HepG2 (cell line): ENCODE data around the gene NDUFAF3. TPM values are rescaled to one million over a fixed set of nuclear protein-coding genes. Genes with fewer than 3 reads are reported as not detected.

Source experiments
- ATAC-seq: fragments of 200-7000 bp; cut with Tn5 transposase; 3 replicates; pipeline ENCODE4 v1.9.1; 2020; ENCODE audit warnings: mild to moderate bottlenecking, moderate library complexity
- BruUV-seq: library from RNA; stranded (reverse); fragments of 400-500 nt; replicated peaks from 2 replicates; lab custom pipeline; 2021; lab: Mats Ljungman, UMichigan
- CTCF ChIA-PET: fragments of 300-600 bp; formaldehyde crosslinking; extraction: SDS; loops from one replicate; lab custom pipeline; 2021; ENCODE audit warnings: low total read pairs, inconsistent platforms, low intra/inter-chr PET ratio; lab: Yijun Ruan, JAX
- POLR2A ChIA-PET: fragments of 350-600 bp; sonication (Branson Sonifier 250); formaldehyde crosslinking; loops from one replicate; lab custom pipeline; 2020; ENCODE audit warnings: antibody characterized with exemption, inconsistent platforms; lab: Yijun Ruan, JAX
- DNase-seq: peaks from one replicate; pipeline ENCODE4 v3.0.0-alpha.2; 2015; ENCODE audit warnings: low spot score
- FAIRE-seq: peaks from 3 replicates; lab custom pipeline; 2011; peaks lifted over from hg19 to GRCh38; lab: Jason Lieb, UNC
- H2AFZ ChIP-seq: one replicate; pipeline ENCODE4 v1.6.1; 2011; ENCODE audit warnings: low read length, inconsistent platforms
- H3K27ac ChIP-seq: fragments of 300-600 bp; 3 replicates; pipeline ENCODE4 v1.8.0; 2011; ENCODE audit warnings: mixed run types, mild to moderate bottlenecking, mixed read lengths, low read length, inconsistent platforms; ENCODE audit not compliant: insufficient read depth; ENCODE audit errors: extremely low read length
- H3K27me3 ChIP-seq, 2 experiments: fragments of 200-600 bp in 1 of 2; 2 replicates in 1 of 2; 3 replicates in 1 of 2; pipeline versions ENCODE4 v1.6.0 to v1.8.0; 2011; ENCODE audit warnings: low read length in 2 of 2, mild to moderate bottlenecking in 2 of 2, moderate library complexity in 2 of 2, inconsistent platforms in 1 of 2; ENCODE audit not compliant: insufficient read depth in 2 of 2, control insufficient read depth in 1 of 2
- H3K36me3 ChIP-seq, 2 experiments: fragments of 200-600 bp in 1 of 2; replicated peaks in 1 of 2; 2 replicates in 1 of 2; 3 replicates in 1 of 2; pipeline versions ENCODE4 v1.5.1 to v1.8.0; 2011; ENCODE audit warnings: low read length in 2 of 2, inconsistent platforms in 1 of 2; ENCODE audit not compliant: insufficient read depth in 2 of 2, control insufficient read depth in 1 of 2
- H3K4me1 ChIP-seq: 2 replicates; pipeline ENCODE4 v1.5.1; 2012; ENCODE audit warnings: low read length, inconsistent platforms; ENCODE audit not compliant: insufficient read depth
- H3K4me2 ChIP-seq: 2 replicates; pipeline ENCODE4 v1.6.0; 2011; ENCODE audit warnings: low read depth, low read length, inconsistent platforms
- H3K4me3 ChIP-seq, 3 experiments: fragments of 200-600 bp in 1 of 3; sonication (generic), shearing (Covaris generic) in 1 of 3; replicated peaks in 1 of 3; 2 replicates each; pipeline ENCODE4 v1.5.1; 2011 to 2016; ENCODE audit warnings: low read length in 3 of 3, inconsistent platforms in 2 of 3, low read depth in 2 of 3, mild to moderate bottlenecking in 2 of 3, control low read depth in 1 of 3, mixed read lengths in 1 of 3; ENCODE audit not compliant: insufficient read depth in 1 of 3
- H3K79me2 ChIP-seq: one replicate; pipeline ENCODE4 v1.6.1; 2011; ENCODE audit warnings: low read length, inconsistent platforms; ENCODE audit not compliant: insufficient read depth
- H3K9ac ChIP-seq: 2 replicates; pipeline ENCODE4 v1.6.0; 2011; ENCODE audit warnings: mild to moderate bottlenecking, low read depth, low read length, inconsistent platforms; ENCODE audit not compliant: insufficient read depth
- H3K9me3 ChIP-seq: 2 replicates; pipeline ENCODE4 v1.5.1; 2012; ENCODE audit warnings: mild to moderate bottlenecking, low read length
- H4K20me1 ChIP-seq: 2 replicates; pipeline ENCODE4 v1.6.0; 2011; ENCODE audit warnings: inconsistent platforms, mild to moderate bottlenecking, low read length, moderate library complexity; ENCODE audit not compliant: insufficient read depth
- ARNT ChIP-seq: fragments of 450-650 bp; IDR thresholded peaks from 2 replicates; pipeline ENCODE4 v1.6.1; 2017
- MAFK ChIP-seq, 2 experiments: IDR thresholded peaks in 1 of 2; conservative IDR thresholded peaks in 1 of 2; 2 replicates each; pipeline ENCODE4 v1.6.1; 2011; ENCODE audit warnings: improper control_type of control experiment in 2 of 2, low read length in 2 of 2
- PAF1 ChIP-seq: IDR thresholded peaks from 2 replicates; pipeline ENCODE4 v1.6.1; 2016; ENCODE audit warnings: missing genetic modification reagents, missing compliant biosample characterization
- SMYD3 ChIP-seq: sonication (generic); formaldehyde crosslinking; IDR thresholded peaks from 2 replicates; pipeline ENCODE4 v1.8.1; 2023; ENCODE audit warnings: mild to moderate bottlenecking, missing genetic modification reagents
- ZFYVE20 ChIP-seq: sonication (generic); formaldehyde crosslinking; IDR thresholded peaks from 2 replicates; pipeline ENCODE4 v1.8.0; 2023; ENCODE audit warnings: low read depth, mild to moderate bottlenecking, moderate library complexity, missing genetic modification reagents, borderline replicate concordance
- ZNF3 ChIP-seq: IDR thresholded peaks from 2 replicates; pipeline ENCODE4 v1.7.0; 2017; ENCODE audit warnings: inconsistent platforms
- ZNF569 ChIP-seq: sonication (generic); formaldehyde crosslinking; IDR thresholded peaks from 2 replicates; pipeline ENCODE4 v1.5.0; 2020; ENCODE audit warnings: mild to moderate bottlenecking, missing genetic modification reagents, moderate library complexity, borderline replicate concordance
- ZSCAN30 ChIP-seq: sonication (generic); formaldehyde crosslinking; IDR thresholded peaks from 2 replicates; pipeline ENCODE4 v1.5.0; 2020; ENCODE audit warnings: mild to moderate bottlenecking, missing genetic modification reagents
- WGBS: methylation state at CpG from one replicate; pipeline ENCODE4 v1.1.6; 2017; ENCODE audit warnings: low lambda C conversion rate; 5-methylcytosine and 5-hydroxymethylcytosine counted together
- in situ Hi-C: cut with HindIII; loops from 2 replicates; pipeline ENCODE4 v1.10.0; 2017; ENCODE audit warnings: low pct_unique_long_range_greater_than_20kb; ENCODE audit not compliant: extremely low pct_ligation_motif_present
- intact Hi-C: fragments of 100-400 bp; cut with micrococcal nuclease; formaldehyde crosslinking; loops from one replicate; pipeline ENCODE4 v1.10.0; 2022; ENCODE audit not compliant: unreplicated experiment
- polyA plus RNA-seq, 8 experiments: library from polyadenylated mRNA; depleted of rRNA in 3 of 8; stranded (reverse) in 7 of 8; unstranded in 1 of 8; fragments of >200 nt; fragmentation: Illumina TruSeq in 4 of 8; extraction: Trizol in 4 of 8; gene quantifications; 2 replicates each; pipeline versions ENCODE4 v1.2.1 to v1.2.3, GENCODE V29; 2011 to 2016; ENCODE audit warnings: low read depth in 4 of 8, missing spikeins in 1 of 8, mixed read lengths in 1 of 8; ENCODE audit not compliant: insufficient read depth in 1 of 8
- total RNA-seq, 5 experiments: library from RNA; depleted of rRNA; stranded (reverse); fragments of >200 nt; fragmentation: Illumina TruSeq; extraction: Trizol; gene quantifications; 2 replicates each; pipeline ENCODE4 v1.2.3, GENCODE V29; 2016; ENCODE audit warnings: low read depth in 1 of 5
- TF ChIP-seq, protein P1 (sequence below): sonication (generic); formaldehyde crosslinking; IDR thresholded peaks from 2 replicates; pipeline ENCODE4 v1.4.0; 2020; ENCODE audit warnings: mild to moderate bottlenecking, missing genetic modification reagents

The NDUFAF3 gene
- total and polyA plus RNA-seq, 2 of the 13 experiments (the other 11 are each of a cell fraction or from before 2014, with no cell fraction given), result 39.0 to 50.0 TPM

GRCh38 chr3:49009396-49009795 lies 12.5 kb upstream of the NDUFAF3 start (continued):
- TF ChIP-seq, protein P1, sequence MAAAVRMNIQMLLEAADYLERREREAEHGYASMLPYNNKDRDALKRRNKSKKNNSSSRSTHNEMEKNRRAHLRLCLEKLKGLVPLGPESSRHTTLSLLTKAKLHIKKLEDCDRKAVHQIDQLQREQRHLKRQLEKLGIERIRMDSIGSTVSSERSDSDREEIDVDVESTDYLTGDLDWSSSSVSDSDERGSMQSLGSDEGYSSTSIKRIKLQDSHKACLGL (CRISPR knock-in tag), result no peak
- no peak for TF ChIP-seq MAFK (conservative IDR thresholded peaks at IDR 0.05 in 1 of 2, IDR thresholded peaks at IDR 0.05 in 1 of 2; ENCODE audit: low read length in 2 of 2)

GRCh38 chr3:49012441-49013017 lies 9.4 kb upstream of the NDUFAF3 start:
- H3K27me3 ChIP-seq, result no peaks in the 10 kb centered on the region
- in situ Hi-C loops (no loop called here), intact Hi-C loops (no loop called here)
- FAIRE-seq (no peak), DNase-seq (no peak), ATAC-seq (no peak)
- peaks cover 20 to 48% of the 10 kb centered on the region in 2 experiments for H3K36me3 ChIP-seq
- peaks cover 21% of the 10 kb centered on the region for H3K4me1 ChIP-seq
- H3K4me3 ChIP-seq, result no peak overlapping the region
- POLR2A ChIA-PET, result interaction anchor here (1.9 to 12.8 kb wide), 3 partner anchors 10 to 25 kb away, joined by 6 to 280 read pairs (median 9); partner anchors contain the start of genes DALRD3, IMPDH2 and NDUFAF3
- H3K27ac ChIP-seq, result no peak overlapping the region
- H3K4me2 ChIP-seq, result no peak overlapping the region
- H4K20me1 ChIP-seq, result peaks cover 34% of the 10 kb centered on the region
- TF ChIP-seq ZSCAN30 (CRISPR knock-in tag) (no peak), ZNF569 (no peak), ZFYVE20 (no peak), ZNF3 (CRISPR knock-in tag) (no peak), PAF1 (CRISPR knock-in tag) (no peak), ARNT (no peak), SMYD3 (no peak)
- TF ChIP-seq, all 625 proteins: peak for 0
- 100% methylated on average over 5 of the region's 17 CpGs for WGBS
- BruUV-seq, result no TSS peak
- no peak overlapping the region for H2AFZ ChIP-seq
- no peak overlapping the region for H3K9ac ChIP-seq
- no peaks in the 10 kb centered on the region for H3K9me3 ChIP-seq
- CTCF ChIA-PET, result interaction anchor here (1.5 kb wide), 1 partner anchor 24 kb away, joined by 3 read pairs; no protein-coding TSS in a partner anchor
- peaks cover 31% of the 10 kb centered on the region for H3K79me2 ChIP-seq
